ENCODE data around the gene ROS1. TPM values are rescaled to one million over a fixed set of nuclear protein-coding genes. Genes with fewer than 3 reads are reported as not detected.

ROS1 gene
- total and polyA plus RNA-seq, 2 donors (not counting 3 experiments of a cell fraction or from before 2014, with no cell fraction given) = not detected

DNA sequence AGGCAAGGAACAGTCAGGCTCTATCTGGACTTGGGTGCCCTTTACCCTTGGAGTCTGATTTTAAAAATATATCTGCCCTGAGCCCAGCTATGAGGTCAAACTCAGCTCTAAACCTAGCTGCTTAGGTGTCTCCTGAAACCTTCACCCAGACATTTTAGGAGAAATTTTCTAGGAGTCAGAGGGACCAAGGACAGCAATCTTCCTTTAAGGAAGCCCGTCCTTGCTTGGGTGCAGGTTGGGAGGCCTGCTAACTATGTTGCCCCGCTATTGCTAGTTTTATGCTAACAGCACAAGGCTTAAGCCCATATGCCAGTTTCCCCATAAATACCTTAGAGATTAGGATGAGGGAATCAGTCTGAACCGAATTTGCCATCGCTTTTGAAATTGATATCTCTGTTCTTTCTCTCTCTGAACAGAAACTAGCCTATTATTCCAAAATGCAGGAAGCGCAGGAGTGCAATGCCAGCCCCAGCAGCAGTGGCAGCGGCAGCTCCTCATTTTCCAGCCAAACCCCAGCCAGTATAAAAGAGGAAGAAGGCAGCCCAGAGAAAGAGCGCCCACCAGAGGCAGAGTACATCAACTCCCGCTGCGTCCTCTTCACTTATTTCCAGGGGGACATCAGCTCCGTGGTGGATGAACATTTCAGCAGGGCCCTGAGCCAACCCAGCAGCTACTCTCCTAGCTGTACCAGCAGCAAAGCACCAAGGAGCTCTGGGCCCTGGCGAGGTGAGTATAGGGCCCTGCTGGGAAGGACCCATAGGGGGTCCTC is 157.8 kb downstream of the ROS1 start:
- FAIRE-seq (no peak), DNase-seq (ENCODE audit: low read depth, low spot score) (no peak)
- Histone ChIP-seq H3K79me2 (ENCODE audit: control insufficient read depth, insufficient read depth, low read length) (no peaks in the 10 kb centered on the region), H3K4me3 (replicated peaks in 1 of 3; ENCODE audit: insufficient read depth in 1 of 3, low read depth in 1 of 3, low read length in 3 of 3) (no peak overlapping the region), H3K9me1 (replicated peaks; ENCODE audit: control insufficient read depth, extremely low read depth, insufficient read depth, low read length) (no peaks in the 10 kb centered on the region), H2AFZ (ENCODE audit: low read depth, low read length) (no peak overlapping the region), H3K36me3 (ENCODE audit: control insufficient read depth in 2 of 2, extremely low read depth in 1 of 2, insufficient read depth in 2 of 2, low read length in 2 of 2) (no peaks in the 10 kb centered on the region), H3K9ac (replicated peaks; ENCODE audit: extremely low read depth, insufficient read depth, low read length) (no peak overlapping the region), H3K27ac (ENCODE audit: insufficient read depth, low read depth, low read length) (no peak overlapping the region), H3K4me1 (ENCODE audit: control insufficient read depth, extremely low read depth, insufficient read depth, low read length) (peaks cover 6% of the 10 kb centered on the region), H3K27me3 (ENCODE audit: control insufficient read depth in 2 of 2, insufficient read depth in 2 of 2, low read length in 2 of 2) (peaks cover 92 to 98% of the 10 kb centered on the region in 2 experiments), H3K9me3 (replicated peaks; ENCODE audit: control insufficient read depth, insufficient read depth, low read length) (no peaks in the 10 kb centered on the region), H3K4me2 (ENCODE audit: insufficient read depth, low read length) (no peak overlapping the region), H4K20me1 (replicated peaks; ENCODE audit: control insufficient read depth, extremely low read depth, insufficient read depth, low read length) (no peaks in the 10 kb centered on the region)
- CTCF ChIA-PET = no interaction called here
- POLR2A ChIA-PET = no interaction called here
- dilution Hi-C loops (cut with MboI; ENCODE audit: extremely low pct_ligation_motif_present, low sequenced_read_pairs) = no loop called here
- no TSS peak for BruUV-seq (replicated peaks)
- intact Hi-C loops (cut with micrococcal nuclease) = loop anchor here (5.0 kb wide), 1 partner anchor 334 kb away; the partner anchor contains the start of gene GOPC
- TF ChIP-seq, protein P1, sequence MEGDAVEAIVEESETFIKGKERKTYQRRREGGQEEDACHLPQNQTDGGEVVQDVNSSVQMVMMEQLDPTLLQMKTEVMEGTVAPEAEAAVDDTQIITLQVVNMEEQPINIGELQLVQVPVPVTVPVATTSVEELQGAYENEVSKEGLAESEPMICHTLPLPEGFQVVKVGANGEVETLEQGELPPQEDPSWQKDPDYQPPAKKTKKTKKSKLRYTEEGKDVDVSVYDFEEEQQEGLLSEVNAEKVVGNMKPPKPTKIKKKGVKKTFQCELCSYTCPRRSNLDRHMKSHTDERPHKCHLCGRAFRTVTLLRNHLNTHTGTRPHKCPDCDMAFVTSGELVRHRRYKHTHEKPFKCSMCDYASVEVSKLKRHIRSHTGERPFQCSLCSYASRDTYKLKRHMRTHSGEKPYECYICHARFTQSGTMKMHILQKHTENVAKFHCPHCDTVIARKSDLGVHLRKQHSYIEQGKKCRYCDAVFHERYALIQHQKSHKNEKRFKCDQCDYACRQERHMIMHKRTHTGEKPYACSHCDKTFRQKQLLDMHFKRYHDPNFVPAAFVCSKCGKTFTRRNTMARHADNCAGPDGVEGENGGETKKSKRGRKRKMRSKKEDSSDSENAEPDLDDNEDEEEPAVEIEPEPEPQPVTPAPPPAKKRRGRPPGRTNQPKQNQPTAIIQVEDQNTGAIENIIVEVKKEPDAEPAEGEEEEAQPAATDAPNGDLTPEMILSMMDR (IDR thresholded peaks at IDR 0.05; ENCODE audit: extremely low read depth in 1 of 2, insufficient read depth in 1 of 2, low read depth in 1 of 2, low read length in 2 of 2) = peak in 1 of 2 donors; percentile 11
- no peak for TF ChIP-seq EZH2 (IDR thresholded peaks at IDR 0.05; ENCODE audit: borderline replicate concordance, low read depth, low read length, severe bottlenecking)

DNA sequence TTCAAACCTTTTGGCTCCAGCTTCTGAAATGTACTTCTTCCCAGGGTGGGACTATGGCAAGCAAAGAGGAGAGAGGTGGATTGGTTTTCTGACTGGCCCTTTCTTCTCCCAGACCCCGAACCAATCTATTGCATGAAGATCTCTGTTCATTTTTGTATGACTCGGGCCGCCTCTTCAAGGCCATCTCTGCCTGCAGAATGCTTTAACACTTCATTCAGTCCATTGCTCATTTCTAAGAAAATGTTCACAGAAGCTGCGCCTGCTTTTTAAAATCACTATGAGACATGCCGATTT is 158.7 kb downstream of the ROS1 start:
- intact Hi-C loops (cut with micrococcal nuclease) = loop anchor here (5.0 kb wide), 1 partner anchor 335 kb away; the partner anchor contains the start of gene GOPC
- Histone ChIP-seq H3K9me1 (replicated peaks; ENCODE audit: control insufficient read depth, extremely low read depth, insufficient read depth, low read length) (no peaks in the 10 kb centered on the region), H3K27me3 (ENCODE audit: control insufficient read depth in 2 of 2, insufficient read depth in 2 of 2, low read length in 2 of 2) (peaks cover 91 to 98% of the 10 kb centered on the region in 2 experiments), H3K36me3 (ENCODE audit: control insufficient read depth in 2 of 2, extremely low read depth in 1 of 2, insufficient read depth in 2 of 2, low read length in 2 of 2) (no peaks in the 10 kb centered on the region), H2AFZ (ENCODE audit: low read depth, low read length) (no peak overlapping the region), H3K9me3 (replicated peaks; ENCODE audit: control insufficient read depth, insufficient read depth, low read length) (no peaks in the 10 kb centered on the region), H3K4me1 (ENCODE audit: control insufficient read depth, extremely low read depth, insufficient read depth, low read length) (peaks cover 6% of the 10 kb centered on the region), H3K79me2 (ENCODE audit: control insufficient read depth, insufficient read depth, low read length) (no peaks in the 10 kb centered on the region), H3K9ac (replicated peaks; ENCODE audit: extremely low read depth, insufficient read depth, low read length) (no peak overlapping the region), H3K27ac (ENCODE audit: insufficient read depth, low read depth, low read length) (no peak overlapping the region), H4K20me1 (replicated peaks; ENCODE audit: control insufficient read depth, extremely low read depth, insufficient read depth, low read length) (no peaks in the 10 kb centered on the region), H3K4me3 (replicated peaks in 1 of 3; ENCODE audit: insufficient read depth in 1 of 3, low read depth in 1 of 3, low read length in 3 of 3) (no peak overlapping the region), H3K4me2 (ENCODE audit: insufficient read depth, low read length) (no peak overlapping the region)
- FAIRE-seq (no peak), DNase-seq (ENCODE audit: low read depth, low spot score) (no peak)
- ChIA-PET CTCF (no interaction called here), POLR2A (no interaction called here)
- dilution Hi-C loops (cut with MboI; ENCODE audit: extremely low pct_ligation_motif_present, low sequenced_read_pairs) = no loop called here
- BruUV-seq (replicated peaks) = no TSS peak
- TF ChIP-seq MYC (IDR thresholded peaks at IDR 0.05; ENCODE audit: low read depth, low read length) = no peak
- TF ChIP-seq EZH2 (IDR thresholded peaks at IDR 0.05; ENCODE audit: borderline replicate concordance, low read depth, low read length, severe bottlenecking) = peak; percentile 64
